Keratinocyte (primary cell): ENCODE measurements around the gene CCBE1.

Experiments used
- CTCF ChIP-seq, 3 experiments: IDR thresholded peaks in 1 of 3; conservative IDR thresholded peaks in 1 of 3; optimal IDR thresholded peaks in 1 of 3; 2 replicates in 2 of 3; 3 replicates in 1 of 3; pipeline versions ENCODE3 to v1.5.1; 2011; ENCODE audit warnings: low read length in 3 of 3, mild to moderate bottlenecking in 3 of 3, moderate library complexity in 2 of 3, control low read depth in 1 of 3, inconsistent platforms in 1 of 3; ENCODE audit not compliant: insufficient read depth in 2 of 3; ENCODE audit errors: extremely low read depth in 1 of 3
- EZH2 ChIP-seq: IDR thresholded peaks from one replicate; pipeline ENCODE4 v1.6.1; 2012; ENCODE audit warnings: inconsistent platforms, mild to moderate bottlenecking, low read length, moderate library complexity

DNA sequence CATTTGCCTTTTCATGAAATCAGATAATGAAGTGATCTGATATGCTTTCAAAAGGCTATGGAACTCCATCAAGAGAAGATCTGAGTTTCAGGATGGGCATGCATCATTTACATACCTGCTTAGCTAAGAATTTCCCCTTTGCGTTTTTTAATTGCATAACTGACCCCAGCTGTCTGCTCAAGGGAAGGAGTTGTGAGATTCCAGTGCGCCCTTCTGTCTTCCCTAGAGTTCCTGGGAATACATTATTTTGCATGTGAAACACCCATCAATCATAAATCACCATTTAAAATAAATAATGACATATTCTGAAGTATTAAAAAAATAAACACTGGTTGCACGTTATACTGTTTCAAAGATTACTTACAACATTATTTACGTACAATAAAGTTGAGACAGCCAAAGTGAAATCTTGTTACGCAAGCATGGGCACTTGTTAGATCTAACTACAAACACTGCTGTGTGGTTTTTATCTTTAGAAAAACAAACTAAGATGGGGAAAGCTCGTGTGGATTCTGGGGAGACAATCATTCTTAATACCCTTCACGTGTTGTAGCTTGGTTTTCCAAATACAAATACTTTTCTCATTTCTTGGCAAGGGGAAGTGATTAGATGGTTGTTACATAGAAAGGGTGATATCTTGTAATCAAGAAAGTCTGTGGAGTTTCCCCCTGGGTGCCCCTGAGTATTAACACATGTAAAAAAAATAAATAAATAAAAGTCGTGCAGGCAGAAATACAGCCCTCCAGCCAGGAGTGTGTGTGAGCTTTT, 212.5 kb downstream of the CCBE1 start:
- TF ChIP-seq EZH2 (no peak), CTCF (optimal IDR thresholded peaks at IDR 0.05 in 1 of 3, IDR thresholded peaks at IDR 0.05 in 1 of 3, conservative IDR thresholded peaks at IDR 0.05 in 1 of 3; ENCODE audit: extremely low read depth in 1 of 3, insufficient read depth in 2 of 3, low read length in 3 of 3) (no peak)
